Islet of Langerhans (tissue), 1 donor: ENCODE results near the gene NACC1.
"Not testable (repeated sequence)": the region's sequence is repeated elsewhere in the genome, so short reads cannot be mapped to it uniquely, and the experiment has no call there.

ENCODE experiments used
- FAIRE-seq: peaks from one replicate; lab custom pipeline; 2011; peaks lifted over from hg19 to GRCh38; lab: Jason Lieb, UNC

NACC1 gene

DNA sequence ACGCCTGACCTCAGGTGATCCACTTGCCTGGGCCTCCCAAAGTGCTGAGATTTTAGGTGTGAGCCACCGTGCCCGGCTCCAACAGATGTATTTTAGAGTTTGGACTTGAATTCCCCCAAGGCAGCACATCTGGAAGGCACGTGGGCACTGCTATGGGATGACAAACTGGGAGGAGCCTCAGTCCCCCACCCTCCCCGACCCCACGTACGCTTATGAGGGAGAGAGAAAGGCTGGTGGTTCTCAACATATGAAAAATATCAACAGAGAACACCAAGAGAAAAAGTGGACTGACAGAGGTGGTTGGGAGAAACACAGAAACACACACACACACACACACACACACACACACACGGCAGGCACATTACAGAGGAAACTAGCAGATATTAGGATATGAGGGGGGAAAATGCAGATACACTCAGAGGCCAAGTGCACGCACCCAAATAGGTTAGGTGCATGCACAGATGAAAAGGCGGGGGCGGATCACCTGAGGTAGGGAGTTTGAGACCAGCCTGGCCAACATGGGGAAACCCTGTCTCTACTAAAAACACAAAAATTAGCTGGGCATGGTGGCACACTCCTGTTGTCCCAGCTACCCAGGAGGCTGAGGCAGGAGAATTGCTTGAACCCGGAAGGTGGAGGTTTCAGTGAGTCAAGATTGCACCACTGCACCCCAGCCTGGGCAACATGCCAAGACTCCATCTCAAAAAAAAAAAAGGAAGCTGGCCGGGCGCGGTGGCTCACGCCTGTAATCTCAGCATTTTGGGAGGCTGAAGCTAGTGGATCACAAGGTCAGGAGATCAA, 28.9 kb downstream of the NACC1 start:
- FAIRE-seq: no peak

DNA sequence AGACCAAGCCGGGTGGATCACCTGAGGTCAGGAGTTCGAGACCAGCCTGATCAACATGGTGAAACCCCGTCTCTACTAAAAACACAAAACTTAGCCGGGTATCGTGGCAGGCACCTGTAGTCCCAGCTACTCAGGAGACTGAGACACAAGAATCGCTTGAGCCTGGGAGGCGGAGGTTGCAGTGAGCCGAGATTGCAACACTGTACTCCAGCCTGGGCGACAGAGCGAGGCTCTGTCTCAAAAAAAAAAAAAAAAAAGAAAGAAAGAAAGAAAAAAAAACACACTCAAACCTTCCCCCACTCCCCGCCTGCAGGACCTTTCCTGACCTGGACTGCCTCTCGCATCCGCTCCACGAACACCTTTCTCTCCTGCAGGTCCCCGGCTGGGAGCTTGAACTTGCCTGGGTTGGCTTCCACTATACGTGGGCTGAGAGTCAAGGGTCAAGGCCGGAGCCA, 31.1 kb downstream of the NACC1 start:
- not testable (repeated sequence) for FAIRE-seq

DNA sequence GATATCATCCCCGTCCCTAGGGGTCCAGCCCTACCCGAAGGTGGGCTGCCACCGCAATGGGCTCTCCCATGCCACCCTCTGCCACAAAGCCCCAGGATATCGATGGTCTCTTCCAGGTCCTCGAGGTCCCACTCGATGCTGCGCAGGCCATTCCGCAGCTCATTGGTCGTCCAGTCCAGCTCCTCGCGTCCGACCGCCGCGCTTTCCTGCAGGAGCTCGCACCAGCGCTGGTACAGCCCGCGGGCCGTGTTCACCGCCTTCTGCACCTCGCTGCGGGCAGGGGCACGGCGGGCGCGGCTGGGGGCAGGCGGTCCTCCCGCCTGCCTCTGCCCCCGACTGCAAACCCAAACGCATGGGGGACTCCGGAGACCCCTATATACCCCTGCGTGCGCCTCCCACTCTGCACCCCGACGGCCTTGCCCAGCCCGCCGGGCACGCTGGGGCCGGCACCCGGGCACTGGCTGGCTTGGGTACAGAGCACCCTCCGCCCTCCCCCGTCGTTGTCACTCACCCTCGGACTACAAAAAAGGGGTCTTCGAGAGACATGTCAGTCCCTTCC, 31.6 kb downstream of the NACC1 start:
- no peak for FAIRE-seq

DNA sequence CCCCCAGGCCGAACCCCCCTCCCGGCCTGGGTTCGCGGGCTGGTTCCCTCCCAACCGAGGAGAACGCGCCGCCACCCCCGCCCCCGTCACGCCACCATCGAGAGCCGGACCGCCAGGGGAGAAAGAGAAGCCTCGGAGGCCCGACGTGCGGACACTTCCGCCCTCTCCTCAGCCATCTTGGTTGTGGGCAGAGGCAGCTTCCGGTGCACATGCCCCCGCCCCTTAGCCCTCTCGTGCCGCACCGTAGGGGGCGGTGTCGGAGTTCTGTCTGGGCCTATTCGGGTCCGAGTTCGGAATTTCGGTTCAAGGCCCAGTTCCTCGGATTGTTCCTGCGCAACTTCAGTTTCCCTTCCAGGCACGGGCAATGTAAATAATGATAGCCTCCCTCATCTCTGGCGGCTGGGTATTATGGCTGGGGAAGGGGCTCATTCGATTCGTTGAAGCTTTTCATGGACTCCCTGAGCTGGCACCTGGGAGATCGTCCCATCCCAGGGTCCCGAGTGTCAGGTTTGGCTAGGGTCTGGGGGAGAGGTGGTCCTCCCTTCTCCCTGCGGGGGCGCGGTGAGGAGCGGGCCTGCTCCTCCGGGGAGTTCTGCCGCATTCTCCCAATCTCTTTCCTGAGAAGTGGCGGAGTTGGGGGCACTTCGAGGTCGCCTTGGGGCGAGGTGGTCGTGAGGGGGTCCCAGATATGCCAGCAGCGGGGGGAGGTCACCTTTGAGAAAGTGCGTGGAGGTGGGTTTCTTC, 32.3 kb downstream of the NACC1 start, which contains the start of the genes IER2 and STX10:
IER2 (plus strand) TSS at position 225 of the 744 bp plus-strand sequence. CDS start 2,776 bp downstream, outside the sequence.
STX10 (minus strand) TSS at position 189 of the 744 bp plus-strand sequence. CDS start 202 bp downstream, outside the sequence.
- no peak for FAIRE-seq

DNA sequence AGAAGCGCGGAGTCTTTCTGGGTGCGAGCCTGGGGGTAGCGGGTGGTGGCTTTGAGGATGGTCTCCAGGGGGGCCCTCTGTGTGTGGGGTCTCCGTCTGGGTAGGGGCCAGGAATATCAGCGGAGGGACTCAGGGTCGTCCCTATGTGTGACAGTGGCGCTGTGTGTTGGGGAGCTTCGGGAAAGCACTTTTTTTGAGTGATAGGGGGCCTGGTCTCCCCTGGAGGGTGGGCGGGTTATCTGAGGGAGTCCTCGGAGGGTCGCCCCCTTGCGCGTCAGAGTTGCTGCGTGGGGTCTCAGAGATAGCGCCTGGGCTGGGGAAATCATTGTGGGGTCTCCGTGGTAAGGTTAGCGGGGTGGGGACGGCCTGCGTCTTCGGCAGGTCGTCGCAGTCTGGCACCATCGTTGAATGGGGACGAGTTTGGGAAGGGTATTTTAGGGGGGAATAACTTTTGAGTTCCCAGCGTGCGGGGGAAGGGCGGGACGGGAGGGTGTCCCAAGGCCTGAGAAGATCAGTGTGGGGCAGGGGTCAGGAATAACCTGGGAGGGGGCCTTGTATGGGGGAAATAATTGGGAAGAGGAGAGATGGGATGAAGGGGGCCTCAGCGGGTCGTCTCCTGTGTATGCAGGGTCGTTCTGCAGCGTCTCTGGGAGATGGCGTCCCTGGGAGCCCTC, 33.0 kb downstream of the NACC1 start:
- no peak for FAIRE-seq

DNA sequence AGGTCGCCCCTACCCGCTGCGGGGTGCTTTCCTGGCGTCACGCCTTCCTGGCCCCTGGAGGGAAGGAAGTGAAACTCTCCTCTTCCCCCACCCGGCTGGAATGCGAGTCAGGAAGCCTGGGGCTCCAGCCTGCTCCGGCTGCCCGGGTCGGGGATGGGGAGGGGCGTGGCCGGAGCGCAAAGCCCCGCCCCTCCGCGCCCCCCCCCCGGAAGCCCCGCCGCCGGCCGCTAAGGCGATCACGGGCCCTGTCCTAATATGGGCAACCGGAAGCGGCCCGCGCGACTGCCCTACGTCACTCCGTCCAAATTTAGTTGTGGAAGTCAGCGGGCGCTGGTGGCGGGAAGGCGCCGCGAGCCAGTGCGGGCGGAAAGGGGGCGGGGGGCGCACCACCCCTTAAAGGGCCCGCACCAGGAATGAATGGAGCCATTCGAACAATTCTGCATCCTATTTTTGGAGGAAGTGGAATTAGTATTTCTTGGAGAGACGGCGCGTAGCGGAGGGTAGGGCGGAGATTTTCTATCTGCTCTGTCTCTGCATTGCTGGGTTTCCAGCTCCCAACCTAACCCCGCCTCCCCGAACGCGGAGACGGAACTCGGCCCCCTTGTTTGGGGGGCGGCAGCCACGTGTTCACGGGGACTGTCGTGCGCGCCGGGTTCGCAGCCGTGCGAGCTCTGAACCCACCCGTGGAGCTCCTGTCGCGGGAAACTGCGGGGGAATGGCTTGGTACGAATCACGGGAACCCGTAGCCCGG, 33.7 kb downstream of the NACC1 start:
- no peak for FAIRE-seq

DNA sequence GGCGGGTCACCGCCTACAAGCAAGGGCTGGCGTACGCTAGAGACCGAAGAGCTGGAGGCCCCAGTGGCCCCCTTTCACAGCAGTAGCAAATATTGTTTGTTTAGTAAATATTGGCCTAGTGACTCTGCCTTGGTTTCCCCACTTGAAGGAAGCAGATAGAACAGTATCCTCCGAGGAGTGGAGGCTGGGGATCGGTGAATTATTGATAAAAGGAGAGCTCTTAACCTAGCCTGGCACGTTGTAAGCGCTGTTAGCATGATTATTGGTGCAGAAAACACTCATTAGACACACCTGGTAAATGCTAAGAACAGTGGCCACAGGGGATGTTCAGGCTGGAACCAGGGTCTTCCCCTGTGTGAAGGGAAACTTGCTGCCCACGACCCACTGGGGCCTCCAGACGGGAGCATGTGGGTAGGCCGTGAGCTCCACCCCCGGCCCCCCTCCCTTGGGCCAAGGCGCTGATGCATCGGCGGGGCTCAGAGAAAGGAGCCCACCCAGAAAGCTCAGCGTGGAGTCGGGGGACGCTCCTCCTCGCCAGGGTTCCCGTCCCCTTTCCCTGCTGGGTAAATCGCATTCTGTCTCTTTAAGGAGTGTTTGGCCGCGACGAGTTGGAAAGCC, 34.4 kb downstream of the NACC1 start:
- no peak for FAIRE-seq

DNA sequence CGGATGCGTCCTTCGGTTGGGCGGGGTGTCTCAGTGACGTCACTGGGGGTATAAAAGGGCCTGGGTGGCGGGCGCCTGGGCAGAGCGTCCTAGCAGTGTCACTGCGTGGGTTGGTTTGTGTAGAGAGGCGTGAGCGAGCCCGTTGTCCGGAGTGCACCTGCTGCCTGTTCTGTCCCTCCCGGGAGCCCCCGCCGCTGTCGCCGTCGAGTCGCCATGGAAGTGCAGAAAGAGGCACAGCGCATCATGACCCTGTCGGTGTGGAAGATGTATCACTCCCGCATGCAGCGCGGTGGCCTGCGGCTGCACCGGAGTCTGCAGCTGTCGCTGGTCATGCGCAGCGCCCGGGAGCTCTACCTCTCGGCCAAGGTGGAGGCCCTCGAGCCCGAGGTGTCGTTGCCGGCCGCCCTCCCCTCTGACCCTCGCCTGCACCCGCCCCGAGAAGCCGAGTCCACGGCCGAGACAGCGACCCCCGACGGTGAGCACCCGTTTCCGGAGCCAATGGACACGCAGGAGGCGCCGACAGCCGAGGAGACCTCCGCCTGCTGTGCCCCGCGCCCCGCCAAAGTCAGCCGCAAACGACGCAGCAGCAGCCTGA, 35.0 kb downstream of the NACC1 start:
- no peak for FAIRE-seq

DNA sequence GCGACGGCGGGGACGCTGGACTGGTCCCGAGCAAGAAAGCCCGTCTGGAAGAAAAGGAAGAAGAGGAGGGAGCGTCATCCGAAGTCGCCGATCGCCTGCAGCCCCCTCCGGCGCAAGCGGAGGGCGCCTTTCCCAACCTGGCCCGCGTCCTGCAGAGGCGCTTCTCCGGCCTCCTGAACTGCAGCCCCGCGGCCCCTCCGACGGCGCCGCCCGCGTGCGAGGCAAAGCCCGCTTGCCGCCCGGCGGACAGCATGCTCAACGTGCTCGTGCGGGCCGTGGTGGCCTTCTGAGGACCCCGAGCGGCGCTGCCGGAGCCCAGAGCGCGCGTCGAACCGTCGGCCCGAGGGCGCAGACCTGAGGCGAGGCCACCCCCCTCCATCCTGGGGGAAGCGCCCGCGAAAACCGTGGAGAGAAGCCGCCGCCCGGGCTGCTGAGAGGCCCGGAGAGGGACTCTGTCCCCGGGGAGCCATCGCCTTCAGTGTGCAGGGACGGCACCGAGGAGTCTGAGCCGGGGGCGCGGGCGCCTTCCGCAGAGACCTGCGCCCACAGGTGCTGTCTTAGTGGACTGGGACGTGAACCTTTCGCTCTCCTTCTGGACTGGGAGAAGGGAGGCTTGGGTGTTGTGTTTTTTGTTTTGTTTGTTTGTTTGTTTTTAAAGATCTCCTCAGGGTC, 35.6 kb downstream of the NACC1 start:
- FAIRE-seq: no peak

DNA sequence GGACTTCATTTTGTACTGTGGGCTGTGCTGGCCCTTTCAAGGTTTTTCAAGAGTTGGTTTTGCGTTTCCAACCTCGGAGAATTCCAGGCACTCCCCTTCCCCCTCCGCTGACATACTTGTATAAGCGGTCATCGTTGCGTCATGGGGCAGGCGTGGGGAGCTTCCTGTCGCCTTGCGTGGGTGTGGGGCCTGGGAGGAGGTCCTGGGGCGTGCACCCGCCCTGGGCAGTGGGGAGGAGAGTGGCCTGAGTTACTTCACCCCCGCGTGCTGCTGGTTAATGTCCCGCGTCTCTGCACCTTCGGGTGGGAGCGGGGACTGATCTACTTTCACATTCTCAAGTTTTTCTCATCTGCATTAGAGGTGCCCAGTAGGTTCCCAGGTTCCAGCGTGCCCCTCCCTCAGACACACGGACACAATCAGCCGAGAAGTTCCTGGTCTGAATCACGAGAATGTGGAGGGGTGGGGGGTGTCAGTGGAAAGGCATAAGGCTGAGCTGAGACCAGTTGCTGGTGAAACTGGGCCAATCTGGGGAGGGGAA, 36.2 kb downstream of the NACC1 start:
- FAIRE-seq: no peak

DNA sequence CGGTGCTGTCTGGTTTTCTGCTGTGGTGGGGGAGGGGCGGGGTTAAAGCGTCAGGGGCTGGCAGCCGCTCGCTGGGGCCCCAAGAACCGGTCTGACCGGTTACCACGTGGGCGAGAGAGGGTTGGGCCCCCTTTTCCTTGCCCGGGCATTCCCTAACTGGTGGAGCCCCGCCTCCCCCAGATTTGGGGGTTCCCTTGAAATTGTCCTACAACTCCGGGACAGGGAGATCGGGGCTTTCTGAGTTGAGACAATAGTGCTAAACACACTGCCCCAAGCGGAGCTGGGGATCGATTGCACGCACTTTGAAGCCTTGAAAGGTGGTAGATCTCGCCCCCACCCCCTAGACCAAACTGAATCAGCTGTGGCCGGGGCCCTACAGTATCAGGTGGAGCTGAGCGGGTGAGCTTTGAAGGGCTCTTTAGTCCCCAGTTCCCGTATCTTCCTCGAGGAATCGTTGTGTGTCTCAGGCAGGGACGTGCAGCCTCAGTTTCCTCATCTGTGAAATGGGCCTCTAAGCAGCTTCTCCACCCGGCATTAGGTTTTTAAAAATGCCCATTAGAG, 36.9 kb downstream of the NACC1 start:
- FAIRE-seq: no peak

DNA sequence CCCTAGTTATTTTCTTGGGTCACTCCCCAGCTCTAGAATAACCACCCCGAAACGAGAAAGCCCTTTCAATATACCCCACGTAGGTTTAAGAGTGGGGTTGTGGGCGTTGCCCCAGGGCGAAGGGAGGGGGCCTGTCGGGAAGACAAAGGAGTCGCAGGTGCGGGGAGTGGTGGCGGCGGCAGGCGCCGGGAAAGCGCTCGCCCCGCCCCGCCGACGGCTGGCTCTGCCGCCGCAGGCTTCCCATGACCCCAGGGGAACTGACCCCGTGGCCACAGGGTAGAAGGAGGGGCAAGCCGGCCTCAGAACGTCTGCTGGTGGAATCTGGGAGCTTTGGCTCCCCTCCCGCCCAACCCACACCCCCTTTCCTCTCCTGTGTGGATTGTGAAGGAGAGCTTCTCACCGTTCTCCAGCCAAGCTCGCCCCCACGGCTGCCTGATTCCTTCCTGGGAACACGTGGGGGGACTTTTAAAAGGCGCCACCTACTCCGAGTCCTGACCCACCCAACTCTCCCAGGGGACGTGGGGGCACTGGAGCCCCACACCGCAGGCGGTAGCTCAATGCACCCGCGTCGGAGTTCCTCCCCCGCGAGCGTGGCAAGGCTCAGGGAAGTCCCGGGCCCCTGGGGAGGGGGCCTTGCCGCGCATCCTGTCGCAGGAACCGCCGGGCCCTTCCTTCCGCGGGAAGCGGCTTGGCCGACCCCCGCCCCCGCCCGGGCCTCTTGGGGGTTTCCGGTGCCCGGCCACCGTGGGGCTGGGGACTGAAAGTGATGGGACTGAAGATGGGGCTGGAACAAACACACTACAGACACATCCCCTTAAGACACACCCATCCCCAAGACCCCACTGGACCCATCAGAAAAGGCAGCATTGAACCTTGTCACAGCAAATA, 37.7 kb downstream of the NACC1 start:
- FAIRE-seq: no peak

DNA sequence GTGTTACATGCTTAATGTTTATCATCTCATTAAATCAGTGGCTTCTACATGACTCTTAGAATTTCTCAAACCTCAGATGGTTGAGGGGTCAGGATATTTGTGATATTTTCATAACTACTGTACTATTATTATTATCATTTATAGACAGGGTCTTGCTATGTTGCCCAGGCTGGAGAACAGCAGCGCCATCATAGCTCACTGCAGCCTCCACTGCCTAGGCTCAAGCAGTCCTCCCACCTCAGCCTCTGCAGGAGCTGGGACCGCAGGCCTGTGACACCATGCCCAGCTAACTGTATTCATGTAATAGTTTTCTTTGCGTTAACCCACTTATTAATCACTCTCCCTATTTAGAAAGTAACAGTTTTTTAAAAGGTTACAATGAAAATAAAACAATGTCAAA, 41.6 kb downstream of the NACC1 start:
- FAIRE-seq: no peak

DNA sequence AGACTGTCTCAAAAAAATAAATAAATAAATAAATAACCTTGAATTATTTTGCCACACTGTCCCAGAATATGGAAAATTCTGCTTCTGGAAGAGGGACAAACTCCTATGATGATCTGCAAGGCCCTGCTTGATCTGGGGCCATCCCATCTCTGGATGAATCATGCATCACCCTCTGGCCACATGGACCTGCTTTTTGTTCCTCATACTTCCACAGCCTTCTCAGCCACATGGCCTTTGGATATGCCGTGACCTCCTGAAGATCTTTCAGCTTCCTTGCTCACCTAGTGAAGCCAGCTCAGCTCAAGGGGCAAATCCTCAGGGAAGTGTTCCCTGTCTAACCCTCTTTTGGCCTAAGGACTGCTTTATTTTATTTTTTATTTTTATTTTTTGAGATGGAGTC, 42.5 kb downstream of the NACC1 start:
- FAIRE-seq: no peak

DNA sequence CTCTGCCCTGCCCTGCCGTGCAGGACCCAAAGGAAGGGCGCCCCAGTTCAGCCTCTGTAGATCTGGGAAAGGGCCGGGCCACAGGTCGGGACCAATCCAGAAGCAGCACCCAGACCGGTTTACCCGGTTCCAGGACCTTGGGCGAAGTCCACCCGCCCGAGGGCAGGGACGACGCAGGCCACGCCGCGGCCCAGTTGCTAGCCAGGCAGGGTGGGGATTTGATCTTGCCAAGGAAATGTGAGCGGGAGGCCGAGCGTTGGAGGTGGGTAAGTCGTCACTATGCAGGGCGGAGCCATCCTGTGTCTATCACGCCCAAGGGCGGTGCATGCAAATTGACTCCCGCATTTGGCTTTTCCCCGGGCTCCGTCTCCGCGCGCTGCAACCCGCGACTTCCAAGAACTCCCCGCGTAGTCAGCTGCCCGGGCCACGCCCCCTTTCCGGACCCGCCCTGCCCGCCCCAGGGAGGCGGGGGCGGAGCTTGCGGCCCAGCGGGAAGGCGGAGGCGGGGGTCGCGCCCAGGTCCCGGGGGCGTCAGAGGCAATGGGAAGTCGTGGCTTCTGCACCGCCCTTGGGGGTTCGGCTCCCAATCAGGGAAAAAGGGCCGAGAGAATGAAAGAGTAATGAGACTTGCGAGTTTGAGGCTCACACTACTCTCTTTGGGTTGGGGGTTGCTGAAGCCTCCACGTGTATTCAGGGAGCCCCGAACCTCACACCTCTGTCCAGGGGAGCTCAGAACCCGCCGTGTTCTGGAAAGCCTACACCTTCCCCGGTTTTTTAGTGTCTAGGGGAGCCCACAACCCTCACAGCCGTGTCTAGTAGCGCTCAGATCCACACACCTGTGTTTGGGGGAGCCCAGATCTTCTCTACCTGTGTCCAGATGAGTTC, 44.9 kb downstream of the NACC1 start:
- no peak for FAIRE-seq

DNA sequence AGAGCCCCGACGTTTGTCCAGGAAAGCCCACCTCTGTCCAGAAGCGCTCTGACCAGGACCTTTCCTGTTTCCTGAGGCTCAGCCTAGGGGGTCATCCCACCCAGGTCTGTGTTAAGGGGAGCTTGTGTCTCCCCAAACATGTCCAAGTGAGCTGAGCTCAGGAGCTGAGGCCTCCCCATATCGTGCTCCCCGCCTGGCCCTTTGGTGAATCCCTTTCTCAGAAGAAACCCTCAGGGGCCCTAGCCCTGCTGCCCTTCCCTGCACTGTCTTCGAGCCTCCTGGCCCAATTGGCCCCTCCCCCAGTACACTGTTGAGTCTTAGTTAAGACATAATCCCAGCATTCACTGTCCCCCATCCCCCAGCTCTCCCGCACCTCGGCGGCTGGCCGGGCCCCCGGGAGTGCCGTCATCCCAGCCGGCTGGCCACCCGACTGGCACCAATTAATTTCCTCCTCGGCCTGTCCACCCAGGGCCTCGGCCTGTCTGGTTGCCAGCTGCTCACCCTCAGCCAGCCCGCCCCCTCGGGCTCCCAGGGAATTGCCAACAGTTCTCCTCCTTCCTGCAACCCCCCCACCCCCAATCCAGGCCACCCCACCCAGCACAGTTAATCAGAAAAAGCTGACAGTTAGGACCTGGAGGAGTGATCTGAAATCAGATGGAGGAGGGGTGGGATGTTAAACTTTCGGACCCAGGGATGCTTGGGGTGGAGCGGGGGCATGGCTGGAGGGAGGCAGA, 45.7 kb downstream of the NACC1 start:
- no peak for FAIRE-seq
